K562 (cell line): ENCODE data around the gene UQCR11. TPM values are rescaled to one million over a fixed set of nuclear protein-coding genes. Genes with fewer than 3 reads are reported as not detected.
A peak's percentile ranks its signal among the peaks of the same experiment; 100 is the strongest.

Experiments
- ARHGAP35 ChIP-seq: fragments of 450-650 bp; IDR thresholded peaks from 2 replicates; pipeline ENCODE4 v1.6.1; 2018; ENCODE audit not compliant: partially characterized antibody
- CBFA2T2 ChIP-seq: fragments of 450-650 bp; conservative IDR thresholded peaks from 2 replicates; pipeline ENCODE4 v1.6.1; 2017; ENCODE audit warnings: mild to moderate bottlenecking
- CBX2 ChIP-seq: fragments of 200-600 bp; sonication (generic); IDR thresholded peaks from one replicate; pipeline ENCODE4 v1.6.1; 2012; ENCODE audit warnings: mild to moderate bottlenecking, low read length, inconsistent platforms; ENCODE audit not compliant: insufficient read depth, poor library complexity, severe bottlenecking
- GTF2E2 ChIP-seq: fragments of 200-800 bp; sonication (Bioruptor generic); IDR thresholded peaks from 2 replicates; pipeline ENCODE4 v1.6.1; 2016; ENCODE audit warnings: missing genetic modification characterization, missing compliant biosample characterization
- KAT2B ChIP-seq: IDR thresholded peaks from one replicate; pipeline ENCODE4 v1.6.1; 2012; ENCODE audit warnings: low read depth, mild to moderate bottlenecking, control low read depth, inconsistent platforms, low read length, moderate library complexity
- KAT7 ChIP-seq: sonication (generic); formaldehyde crosslinking; IDR thresholded peaks from 2 replicates; pipeline ENCODE4 v1.8.0; 2022; ENCODE audit warnings: missing genetic modification reagents, mild to moderate bottlenecking, borderline replicate concordance
- KLF13 ChIP-seq: fragments of 450-650 bp; IDR thresholded peaks from 2 replicates; pipeline ENCODE4 v1.6.1; 2016; ENCODE audit warnings: missing genetic modification characterization, low read depth, mild to moderate bottlenecking, missing compliant biosample characterization, moderate library complexity, borderline replicate concordance
- PHF21A ChIP-seq: fragments of 450-650 bp; IDR thresholded peaks from 2 replicates; pipeline ENCODE4 v1.6.1; 2017; ENCODE audit warnings: low read depth, borderline replicate concordance
- POLR2AphosphoS5 ChIP-seq: IDR thresholded peaks from 2 replicates; pipeline ENCODE4 v1.6.1; 2011; ENCODE audit warnings: mild to moderate bottlenecking, low read depth, low read length, moderate library complexity; ENCODE audit not compliant: control insufficient read depth, insufficient read depth
- RHOXF2B ChIP-seq: fragments of 250-450 bp; sonication (Bioruptor Pico); conservative IDR thresholded peaks from 2 replicates; pipeline ENCODE4 v1.5.1; 2021
- SREBF2 ChIP-seq: sonication (generic); formaldehyde crosslinking; IDR thresholded peaks from 2 replicates; pipeline ENCODE4 v1.4.0; 2020; ENCODE audit warnings: mild to moderate bottlenecking, missing genetic modification reagents
- THAP7 ChIP-seq: fragments of 250-450 bp; sonication (Bioruptor Pico); IDR thresholded peaks from 2 replicates; pipeline ENCODE4 v1.5.0; 2021
- ZNF239 ChIP-seq: fragments of 250-450 bp; sonication (Bioruptor Pico); IDR thresholded peaks from 2 replicates; pipeline ENCODE4 v1.4.0; 2020; ENCODE audit warnings: mild to moderate bottlenecking
- ZNF695 ChIP-seq: fragments of 450-650 bp; formaldehyde crosslinking; IDR thresholded peaks from 2 replicates; pipeline ENCODE4 v1.4.0; 2020; ENCODE audit warnings: mild to moderate bottlenecking, moderate library complexity
- ZNF778 ChIP-seq: fragments of 450-650 bp; formaldehyde crosslinking; IDR thresholded peaks from 2 replicates; pipeline ENCODE4 v1.4.0; 2020; ENCODE audit warnings: mild to moderate bottlenecking, moderate library complexity
- polyA plus RNA-seq, 8 experiments: library from polyadenylated mRNA; depleted of rRNA in 4 of 8; stranded (reverse) in 5 of 8; unstranded in 3 of 8; fragments of >200 nt; fragmentation: Nextera tagmentation in 2 of 8; fragmentation: Illumina TruSeq in 1 of 8; extraction: Ambion mirVana in 2 of 8; extraction: Trizol in 1 of 8; gene quantifications; 2 replicates each; pipeline versions ENCODE4 v1.2.1 to v1.2.3, GENCODE V29; 2011 to 2014; ENCODE audit warnings: inconsistent platforms in 1 of 8, missing spikeins in 1 of 8
- total RNA-seq, 7 experiments: library from RNA; depleted of rRNA in 6 of 7; stranded (reverse); fragments of >200 nt in 6 of 7; fragmentation: Illumina TruSeq in 2 of 7; extraction: Trizol in 2 of 7; gene quantifications; 2 replicates each; pipeline versions ENCODE4 v1.2.1 to v1.2.3, GENCODE V29; 2011 to 2021; ENCODE audit warnings: low replicate concordance in 1 of 7
- TF ChIP-seq, protein P1 (sequence below): fragments of 450-650 bp; IDR thresholded peaks from 2 replicates; pipeline ENCODE4 v1.6.1; 2016; ENCODE audit warnings: mild to moderate bottlenecking
- TF ChIP-seq, protein P2 (sequence below): sonication (generic); formaldehyde crosslinking; IDR thresholded peaks from 2 replicates; pipeline ENCODE4 v1.8.1; 2023; ENCODE audit warnings: missing genetic modification reagents, mild to moderate bottlenecking, borderline replicate concordance
- TF ChIP-seq, protein P3 (sequence below): sonication (generic); formaldehyde crosslinking; IDR thresholded peaks from 2 replicates; pipeline ENCODE4 v1.8.1; 2023; ENCODE audit warnings: mild to moderate bottlenecking, missing genetic modification reagents

The UQCR11 gene
- total and polyA plus RNA-seq, 9 of the 15 experiments (the other 6 are each of a cell fraction or from before 2014, with no cell fraction given): 57.6 to 394 (median 259) TPM

GRCh38 chr19:1606138-1606651 lies 933 bp upstream of the UQCR11 start (continued):
- TF ChIP-seq ZNF695 (CRISPR knock-in tag) (no peak), PHF21A (no peak), POLR2AphosphoS5 (no peak), RHOXF2B (CRISPR knock-in tag) (no peak), ARHGAP35 (peak; percentile 49), KAT2B (no peak), KAT7 (CRISPR knock-in tag) (no peak), ZNF778 (CRISPR knock-in tag) (no peak), SREBF2 (CRISPR knock-in tag) (no peak), GTF2E2 (tag) (no peak), CBX2 (no peak), KLF13 (tag) (peak; percentile 40; the same call in 1 of the 2 replicates), ZNF239 (CRISPR knock-in tag) (no peak), CBFA2T2 (no peak), THAP7 (CRISPR knock-in tag) (no peak)
- TF ChIP-seq, protein P1, sequence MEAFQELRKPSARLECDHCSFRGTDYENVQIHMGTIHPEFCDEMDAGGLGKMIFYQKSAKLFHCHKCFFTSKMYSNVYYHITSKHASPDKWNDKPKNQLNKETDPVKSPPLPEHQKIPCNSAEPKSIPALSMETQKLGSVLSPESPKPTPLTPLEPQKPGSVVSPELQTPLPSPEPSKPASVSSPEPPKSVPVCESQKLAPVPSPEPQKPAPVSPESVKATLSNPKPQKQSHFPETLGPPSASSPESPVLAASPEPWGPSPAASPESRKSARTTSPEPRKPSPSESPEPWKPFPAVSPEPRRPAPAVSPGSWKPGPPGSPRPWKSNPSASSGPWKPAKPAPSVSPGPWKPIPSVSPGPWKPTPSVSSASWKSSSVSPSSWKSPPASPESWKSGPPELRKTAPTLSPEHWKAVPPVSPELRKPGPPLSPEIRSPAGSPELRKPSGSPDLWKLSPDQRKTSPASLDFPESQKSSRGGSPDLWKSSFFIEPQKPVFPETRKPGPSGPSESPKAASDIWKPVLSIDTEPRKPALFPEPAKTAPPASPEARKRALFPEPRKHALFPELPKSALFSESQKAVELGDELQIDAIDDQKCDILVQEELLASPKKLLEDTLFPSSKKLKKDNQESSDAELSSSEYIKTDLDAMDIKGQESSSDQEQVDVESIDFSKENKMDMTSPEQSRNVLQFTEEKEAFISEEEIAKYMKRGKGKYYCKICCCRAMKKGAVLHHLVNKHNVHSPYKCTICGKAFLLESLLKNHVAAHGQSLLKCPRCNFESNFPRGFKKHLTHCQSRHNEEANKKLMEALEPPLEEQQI: no peak; the same call in 1 of the 2 replicates
- TF ChIP-seq, protein P2, sequence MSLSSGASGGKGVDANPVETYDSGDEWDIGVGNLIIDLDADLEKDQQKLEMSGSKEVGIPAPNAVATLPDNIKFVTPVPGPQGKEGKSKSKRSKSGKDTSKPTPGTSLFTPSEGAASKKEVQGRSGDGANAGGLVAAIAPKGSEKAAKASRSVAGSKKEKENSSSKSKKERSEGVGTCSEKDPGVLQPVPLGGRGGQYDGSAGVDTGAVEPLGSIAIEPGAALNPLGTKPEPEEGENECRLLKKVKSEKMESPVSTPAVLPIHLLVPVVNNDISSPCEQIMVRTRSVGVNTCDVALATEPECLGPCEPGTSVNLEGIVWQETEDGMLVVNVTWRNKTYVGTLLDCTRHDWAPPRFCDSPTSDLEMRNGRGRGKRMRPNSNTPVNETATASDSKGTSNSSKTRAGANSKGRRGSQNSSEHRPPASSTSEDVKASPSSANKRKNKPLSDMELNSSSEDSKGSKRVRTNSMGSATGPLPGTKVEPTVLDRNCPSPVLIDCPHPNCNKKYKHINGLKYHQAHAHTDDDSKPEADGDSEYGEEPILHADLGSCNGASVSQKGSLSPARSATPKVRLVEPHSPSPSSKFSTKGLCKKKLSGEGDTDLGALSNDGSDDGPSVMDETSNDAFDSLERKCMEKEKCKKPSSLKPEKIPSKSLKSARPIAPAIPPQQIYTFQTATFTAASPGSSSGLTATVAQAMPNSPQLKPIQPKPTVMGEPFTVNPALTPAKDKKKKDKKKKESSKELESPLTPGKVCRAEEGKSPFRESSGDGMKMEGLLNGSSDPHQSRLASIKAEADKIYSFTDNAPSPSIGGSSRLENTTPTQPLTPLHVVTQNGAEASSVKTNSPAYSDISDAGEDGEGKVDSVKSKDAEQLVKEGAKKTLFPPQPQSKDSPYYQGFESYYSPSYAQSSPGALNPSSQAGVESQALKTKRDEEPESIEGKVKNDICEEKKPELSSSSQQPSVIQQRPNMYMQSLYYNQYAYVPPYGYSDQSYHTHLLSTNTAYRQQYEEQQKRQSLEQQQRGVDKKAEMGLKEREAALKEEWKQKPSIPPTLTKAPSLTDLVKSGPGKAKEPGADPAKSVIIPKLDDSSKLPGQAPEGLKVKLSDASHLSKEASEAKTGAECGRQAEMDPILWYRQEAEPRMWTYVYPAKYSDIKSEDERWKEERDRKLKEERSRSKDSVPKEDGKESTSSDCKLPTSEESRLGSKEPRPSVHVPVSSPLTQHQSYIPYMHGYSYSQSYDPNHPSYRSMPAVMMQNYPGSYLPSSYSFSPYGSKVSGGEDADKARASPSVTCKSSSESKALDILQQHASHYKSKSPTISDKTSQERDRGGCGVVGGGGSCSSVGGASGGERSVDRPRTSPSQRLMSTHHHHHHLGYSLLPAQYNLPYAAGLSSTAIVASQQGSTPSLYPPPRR: no peak
- TF ChIP-seq, protein P3, sequence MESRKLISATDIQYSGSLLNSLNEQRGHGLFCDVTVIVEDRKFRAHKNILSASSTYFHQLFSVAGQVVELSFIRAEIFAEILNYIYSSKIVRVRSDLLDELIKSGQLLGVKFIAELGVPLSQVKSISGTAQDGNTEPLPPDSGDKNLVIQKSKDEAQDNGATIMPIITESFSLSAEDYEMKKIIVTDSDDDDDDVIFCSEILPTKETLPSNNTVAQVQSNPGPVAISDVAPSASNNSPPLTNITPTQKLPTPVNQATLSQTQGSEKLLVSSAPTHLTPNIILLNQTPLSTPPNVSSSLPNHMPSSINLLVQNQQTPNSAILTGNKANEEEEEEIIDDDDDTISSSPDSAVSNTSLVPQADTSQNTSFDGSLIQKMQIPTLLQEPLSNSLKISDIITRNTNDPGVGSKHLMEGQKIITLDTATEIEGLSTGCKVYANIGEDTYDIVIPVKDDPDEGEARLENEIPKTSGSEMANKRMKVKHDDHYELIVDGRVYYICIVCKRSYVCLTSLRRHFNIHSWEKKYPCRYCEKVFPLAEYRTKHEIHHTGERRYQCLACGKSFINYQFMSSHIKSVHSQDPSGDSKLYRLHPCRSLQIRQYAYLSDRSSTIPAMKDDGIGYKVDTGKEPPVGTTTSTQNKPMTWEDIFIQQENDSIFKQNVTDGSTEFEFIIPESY: peak; percentile 54; the same call in 1 of the 2 replicates
